ENCODE results near the gene UBE2I. TPM values are rescaled to one million over a fixed set of nuclear protein-coding genes. Genes with fewer than 3 reads are reported as not detected.

The UBE2I gene
- total RNA-seq, 1 experiment from 2014 or later, result 290 TPM

DNA sequence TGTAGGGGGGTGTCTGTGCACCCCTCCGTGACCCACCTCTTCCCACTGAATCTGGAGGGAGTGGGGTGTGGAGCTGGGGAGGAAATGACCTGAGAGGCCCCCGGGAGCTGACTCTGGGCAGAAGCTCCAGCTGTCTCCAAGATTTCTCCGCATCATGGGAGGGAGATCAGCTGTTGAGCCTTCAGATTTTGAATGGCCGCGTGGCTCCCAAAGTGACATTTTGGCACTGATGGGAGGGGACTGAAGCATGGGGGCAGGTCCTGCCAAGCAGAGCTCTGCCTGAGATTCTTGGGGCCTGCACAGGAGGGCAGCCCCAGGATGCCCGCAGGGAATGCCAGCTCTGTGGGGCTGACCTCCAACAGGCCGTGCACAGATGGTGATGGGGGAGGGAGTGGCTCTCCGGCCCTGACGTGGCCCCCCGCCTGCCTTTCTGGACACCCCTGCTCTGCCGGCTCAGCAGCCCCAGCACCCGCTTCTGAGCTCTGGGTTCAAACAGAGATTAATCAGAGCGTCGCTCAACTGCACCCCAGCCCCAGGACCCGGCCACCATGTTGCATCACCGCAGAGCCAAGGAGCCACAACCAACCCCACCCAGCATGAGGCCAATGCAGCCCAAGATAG, 25.3 kb upstream of the UBE2I start:
- Mint-ChIP-seq H3K9me3 (no peaks in the 10 kb centered on the region), H3K36me3 (ENCODE audit: insufficient read depth in 1 of 3, low read depth in 3 of 3) (no peaks in the 10 kb centered on the region), H3K4me1 (peaks cover 11 to 25% of the 10 kb centered on the region in 2 experiments), H3K4me3 (no peak overlapping the region), H3K27ac (no peak overlapping the region), H3K27me3 (ENCODE audit: low read depth) (peaks cover 55% of the 10 kb centered on the region)
- Histone ChIP-seq H4K5ac (ENCODE audit: insufficient read length, low read depth, low read length) (no peak overlapping the region), H3K4ac (ENCODE audit: low read depth, low read length) (no peak overlapping the region), H2BK12ac (ENCODE audit: insufficient read length, low read depth, low read length) (no peak overlapping the region), H3K14ac (ENCODE audit: insufficient read depth, low read length) (no peak overlapping the region), H2BK20ac (ENCODE audit: low read depth, low read length, poor library complexity, severe bottlenecking) (no peak overlapping the region), H3K23me2 (ENCODE audit: insufficient read length, low read depth, low read length, poor library complexity, severe bottlenecking) (no peaks in the 10 kb centered on the region), H2AFZ (ENCODE audit: low read length) (no peak overlapping the region), H2AK5ac (ENCODE audit: insufficient read length, low read length) (no peak overlapping the region), H3K27ac (ENCODE audit: insufficient read length, low read depth, low read length) (no peak overlapping the region), H2BK15ac (ENCODE audit: low read depth, low read length) (no peak overlapping the region), H4K91ac (ENCODE audit: insufficient read length, low read depth, low read length) (no peak overlapping the region), H3K27me3 (ENCODE audit: insufficient read depth, low read length) (no peaks in the 10 kb centered on the region), H2BK120ac (ENCODE audit: low read depth, low read length, poor library complexity, severe bottlenecking) (no peak overlapping the region), H4K8ac (replicated peaks; ENCODE audit: insufficient read length, low read depth, low read length) (no peak overlapping the region), H3K79me1 (ENCODE audit: insufficient read depth, low read depth, low read length, poor library complexity, severe bottlenecking) (no peaks in the 10 kb centered on the region), H3K4me1 (ENCODE audit: insufficient read depth, low read length) (no peaks in the 10 kb centered on the region; the same call in 1 of the 2 replicates), H3K4me2 (ENCODE audit: insufficient read depth, insufficient read length, low read length) (no peak overlapping the region), H3K9me3 (ENCODE audit: control insufficient read depth, low read depth, low read length) (no peaks in the 10 kb centered on the region), H3T11ph (ENCODE audit: low read length) (no peak overlapping the region), H3K23ac (ENCODE audit: insufficient read length, low read depth, low read length) (no peak overlapping the region), H4K20me1 (ENCODE audit: control insufficient read depth, insufficient read depth, insufficient read length) (no peaks in the 10 kb centered on the region), H3K56ac (ENCODE audit: insufficient read length, low read depth, low read length) (no peak overlapping the region), H3K9ac (ENCODE audit: extremely low read depth, insufficient read length, low read length) (no peak overlapping the region), H3K18ac (ENCODE audit: insufficient read length, low read depth, low read length) (no peak overlapping the region), H2BK5ac (ENCODE audit: insufficient read length, low read length) (no peak overlapping the region), H3K79me2 (ENCODE audit: insufficient read depth, low read length) (no peaks in the 10 kb centered on the region)
- no CpG with 5 or more reads among the region's 16 CpGs for WGBS (ENCODE audit: extremely low coverage, insufficient read length, low lambda C conversion rate)
- TF ChIP-seq, protein P1, sequence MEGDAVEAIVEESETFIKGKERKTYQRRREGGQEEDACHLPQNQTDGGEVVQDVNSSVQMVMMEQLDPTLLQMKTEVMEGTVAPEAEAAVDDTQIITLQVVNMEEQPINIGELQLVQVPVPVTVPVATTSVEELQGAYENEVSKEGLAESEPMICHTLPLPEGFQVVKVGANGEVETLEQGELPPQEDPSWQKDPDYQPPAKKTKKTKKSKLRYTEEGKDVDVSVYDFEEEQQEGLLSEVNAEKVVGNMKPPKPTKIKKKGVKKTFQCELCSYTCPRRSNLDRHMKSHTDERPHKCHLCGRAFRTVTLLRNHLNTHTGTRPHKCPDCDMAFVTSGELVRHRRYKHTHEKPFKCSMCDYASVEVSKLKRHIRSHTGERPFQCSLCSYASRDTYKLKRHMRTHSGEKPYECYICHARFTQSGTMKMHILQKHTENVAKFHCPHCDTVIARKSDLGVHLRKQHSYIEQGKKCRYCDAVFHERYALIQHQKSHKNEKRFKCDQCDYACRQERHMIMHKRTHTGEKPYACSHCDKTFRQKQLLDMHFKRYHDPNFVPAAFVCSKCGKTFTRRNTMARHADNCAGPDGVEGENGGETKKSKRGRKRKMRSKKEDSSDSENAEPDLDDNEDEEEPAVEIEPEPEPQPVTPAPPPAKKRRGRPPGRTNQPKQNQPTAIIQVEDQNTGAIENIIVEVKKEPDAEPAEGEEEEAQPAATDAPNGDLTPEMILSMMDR (conservative IDR thresholded peaks at IDR 0.05), result no peak
- no peak for DNase-seq

Measured in H9 (cell line).